GM19328 (cell line): ENCODE results near the gene DHRS2.

Experiments used
- ATAC-seq: cut with Tn5 transposase; IDR thresholded peaks from one replicate; pipeline ENCODE4 v1.9.1; 2021; ENCODE audit warnings: mild to moderate bottlenecking, moderate library complexity; ENCODE audit not compliant: unreplicated experiment

DHRS2 gene

DNA sequence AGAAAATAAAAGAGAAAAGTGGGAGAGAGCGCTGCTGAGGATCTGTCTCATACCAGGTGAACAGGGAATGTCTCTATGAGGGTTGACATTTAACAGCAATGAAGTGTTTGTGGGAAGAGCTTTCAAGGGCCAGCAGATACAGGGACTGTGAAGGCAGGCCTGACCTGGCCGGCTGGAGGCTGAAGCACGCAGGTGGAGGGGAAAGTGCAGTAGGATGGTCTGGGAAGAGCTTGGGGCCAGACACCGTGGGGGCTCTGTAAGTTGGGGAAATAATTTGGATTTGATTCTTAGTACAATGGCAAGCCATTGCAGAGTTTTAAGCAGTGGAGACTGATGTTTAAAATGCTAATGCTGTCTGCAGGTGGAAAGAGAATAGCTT is 23.8 kb upstream of the DHRS2 start:
- no peak for ATAC-seq

DNA sequence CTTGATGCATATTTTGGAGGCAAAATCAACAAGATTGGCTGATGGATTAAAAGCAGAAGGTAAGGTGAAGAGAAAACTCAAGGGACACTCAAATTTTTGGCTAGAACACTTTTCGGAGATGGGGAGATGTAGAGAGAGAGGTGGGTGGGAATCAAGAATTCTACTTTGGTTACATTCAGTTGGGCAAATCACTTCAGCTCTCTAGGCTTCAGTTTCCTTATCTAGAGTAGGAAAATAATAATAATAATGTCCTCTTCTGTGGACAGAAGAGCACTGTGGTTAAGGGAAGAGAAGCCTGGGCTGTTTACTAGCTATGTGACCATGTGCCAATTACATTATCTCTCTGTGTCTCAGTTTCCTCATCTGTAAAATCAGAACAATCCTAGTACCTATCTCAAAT is 23.4 kb upstream of the DHRS2 start:
- ATAC-seq, result no peak

DNA sequence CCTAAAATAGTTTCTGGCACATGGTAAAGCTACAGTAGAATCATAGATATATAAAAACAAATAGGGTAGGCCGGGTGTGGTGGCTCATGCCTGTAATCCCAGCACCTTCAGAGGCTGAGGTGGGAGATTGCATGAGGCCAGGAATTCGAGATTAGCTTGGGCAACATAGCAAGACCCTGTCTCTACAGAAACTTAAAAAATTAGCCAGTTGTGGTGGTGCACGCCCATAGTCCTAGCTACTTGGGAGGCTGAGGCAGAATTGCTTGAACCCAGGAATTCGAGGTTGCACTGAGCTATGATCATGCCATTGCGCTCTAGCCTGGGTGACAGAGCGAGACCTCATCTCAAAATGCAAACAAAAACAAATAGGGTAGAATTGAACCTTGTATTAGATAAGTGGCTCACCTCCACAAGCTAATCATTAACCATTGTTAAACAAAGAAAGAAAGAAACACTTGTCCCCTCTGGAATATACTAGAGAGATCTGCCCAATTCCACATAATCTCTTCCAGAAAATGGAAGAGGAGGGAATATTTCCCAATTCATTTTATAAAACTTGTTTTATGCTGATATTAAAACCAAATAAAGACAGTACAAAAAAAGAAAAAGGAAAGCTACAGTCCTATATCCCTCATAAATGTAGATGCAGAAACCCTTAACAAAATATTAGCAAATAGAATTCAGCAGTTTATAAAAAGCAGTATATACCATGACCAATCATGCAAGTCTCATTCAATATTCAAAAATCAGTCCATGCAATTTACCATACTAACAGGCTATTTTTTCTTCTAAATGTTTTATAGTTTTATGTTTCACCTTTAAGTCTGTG is 22.7 kb upstream of the DHRS2 start:
- ATAC-seq, result no peak

- ATAC-seq, result no peak
Observed at GRCh38 chr14:23614395-23614828, 21.8 kb upstream of the DHRS2 start.

DNA sequence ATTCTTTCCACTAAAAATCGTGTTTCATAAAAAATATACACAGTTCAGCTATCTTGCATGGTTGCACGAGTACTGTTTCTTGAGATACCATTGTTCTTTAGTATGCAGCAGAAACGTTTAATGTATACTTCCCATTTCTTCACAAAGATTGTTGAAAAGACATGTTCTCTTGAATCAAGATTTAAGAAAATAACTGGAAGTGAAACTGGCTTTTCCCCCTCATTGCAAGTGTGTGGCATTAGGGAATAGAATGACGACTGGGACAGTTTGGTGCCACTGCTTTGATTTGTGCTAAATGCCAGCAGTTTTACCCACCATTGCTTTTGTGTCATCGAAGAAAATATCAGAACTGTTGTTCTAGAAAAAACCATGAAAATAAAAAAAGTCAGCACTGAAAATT is 20.3 kb upstream of the DHRS2 start:
- no peak for ATAC-seq

DNA sequence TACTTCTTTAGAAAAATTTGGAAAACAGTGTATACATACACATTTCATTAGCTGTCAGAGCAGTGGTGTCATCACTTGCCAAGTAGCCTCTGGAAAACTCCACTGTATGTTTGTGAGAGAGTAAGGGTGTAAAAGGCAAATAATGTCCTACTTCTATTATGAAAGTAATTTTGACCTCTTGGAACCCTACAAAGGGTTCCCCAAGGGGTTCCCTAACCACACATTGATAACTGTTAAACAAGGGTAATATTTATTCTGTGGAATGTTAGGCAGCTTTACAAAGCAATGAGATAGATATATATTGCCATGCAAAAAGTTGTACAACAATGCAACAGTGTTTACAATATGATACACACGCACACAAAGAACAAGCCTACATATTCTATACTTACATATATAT is 18.6 kb upstream of the DHRS2 start:
- ATAC-seq, result no peak

DNA sequence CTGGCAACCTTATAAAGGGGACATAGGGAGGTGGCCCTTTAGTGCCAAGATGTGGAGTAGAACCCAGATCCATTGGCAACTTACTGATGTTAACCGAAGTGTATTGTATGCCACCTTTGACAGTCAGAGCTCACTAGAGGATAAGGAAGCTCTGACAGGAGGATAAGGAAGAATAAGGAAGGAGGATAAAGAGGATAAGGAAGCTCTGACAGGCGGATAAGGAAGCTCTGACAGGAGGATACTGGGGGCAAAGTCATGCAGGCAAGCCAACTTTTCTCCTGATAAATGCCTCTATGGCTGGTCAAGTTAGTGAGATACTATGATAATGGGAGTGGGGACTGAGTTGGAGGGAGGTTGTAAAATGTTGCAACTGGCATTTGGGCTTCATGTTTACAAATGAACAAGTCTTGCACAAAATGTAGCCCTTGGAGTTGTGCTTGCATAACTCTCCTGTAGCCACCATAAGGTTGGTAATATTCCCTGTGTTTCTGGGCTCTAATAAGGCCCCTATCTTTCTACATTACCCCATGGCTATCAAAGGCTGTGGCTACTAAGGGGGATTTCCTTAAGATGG is 17.7 kb upstream of the DHRS2 start:
- ATAC-seq, result no peak

- ATAC-seq, result no peak
Observed at GRCh38 chr14:23620177-23620702, 15.9 kb upstream of the DHRS2 start.

DNA sequence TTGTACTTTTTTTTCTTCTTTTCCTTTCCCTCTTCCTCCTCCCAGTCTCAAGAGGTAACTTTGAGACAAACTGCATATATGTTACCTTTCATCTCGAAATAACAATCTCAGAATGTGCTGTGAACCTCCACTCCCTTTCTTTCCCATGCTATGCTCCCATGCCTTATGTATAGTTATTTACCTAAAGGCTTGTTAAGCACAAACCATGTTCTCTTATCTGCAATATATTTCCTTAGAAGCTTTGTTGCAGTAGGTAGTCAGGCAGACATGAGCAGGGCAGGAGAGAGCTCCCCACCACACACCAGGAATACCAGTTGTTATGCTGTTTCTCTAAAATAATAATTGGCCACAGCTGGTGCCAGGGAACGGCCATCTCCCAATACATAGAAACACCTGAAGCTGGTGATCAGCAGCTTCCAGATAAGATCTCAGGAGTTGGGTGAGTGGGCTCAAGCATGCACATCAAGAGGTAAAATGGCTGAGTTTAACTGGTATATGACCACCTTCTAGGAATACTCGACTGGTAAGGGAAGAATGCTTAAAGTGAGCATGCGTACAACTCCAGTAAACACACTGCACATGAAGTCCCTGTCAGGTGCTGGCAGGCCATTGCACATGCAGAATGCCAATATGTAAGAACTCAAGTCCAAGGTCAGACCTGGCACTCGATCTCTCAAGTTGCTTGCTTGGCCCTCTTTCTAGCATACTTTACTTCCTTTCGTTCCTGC is 14.8 kb upstream of the DHRS2 start:
- no peak for ATAC-seq

- ATAC-seq, result no peak
Observed at GRCh38 chr14:23621932-23622730, 14.0 kb upstream of the DHRS2 start.

- no peak for ATAC-seq
Observed at GRCh38 chr14:23622990-23623389, 13.2 kb upstream of the DHRS2 start.

DNA sequence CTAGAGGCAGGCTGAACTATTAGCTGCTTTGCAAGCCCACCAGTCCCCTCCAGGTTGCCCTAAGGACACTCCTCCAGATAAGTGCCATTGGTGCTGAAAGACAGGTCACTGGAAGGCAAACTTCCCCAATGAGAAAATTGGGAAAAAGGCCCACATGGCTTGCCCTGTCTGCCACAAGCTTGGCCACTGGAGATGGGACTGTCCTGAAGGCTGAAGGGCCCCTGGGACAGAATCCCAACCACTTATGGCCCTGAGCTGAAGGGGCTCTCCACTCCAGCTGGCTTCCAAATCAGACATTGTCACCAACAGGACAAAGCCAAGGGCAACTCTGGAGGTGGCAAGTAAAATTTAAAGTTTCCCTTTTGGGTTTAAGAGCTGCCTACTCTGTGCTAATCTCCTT is 12.2 kb upstream of the DHRS2 start:
- no peak for ATAC-seq

- ATAC-seq, result no peak
Observed at GRCh38 chr14:23624830-23625404, 11.2 kb upstream of the DHRS2 start.

GRCh38 chr14:23626946-23627345 is 9.2 kb upstream of the DHRS2 start:
- ATAC-seq, result no peak

- ATAC-seq, result no peak
Observed at GRCh38 chr14:23627961-23628360, 8.2 kb upstream of the DHRS2 start.

GRCh38 chr14:23629204-23629603 is 7.0 kb upstream of the DHRS2 start:
- ATAC-seq, result no peak

DNA sequence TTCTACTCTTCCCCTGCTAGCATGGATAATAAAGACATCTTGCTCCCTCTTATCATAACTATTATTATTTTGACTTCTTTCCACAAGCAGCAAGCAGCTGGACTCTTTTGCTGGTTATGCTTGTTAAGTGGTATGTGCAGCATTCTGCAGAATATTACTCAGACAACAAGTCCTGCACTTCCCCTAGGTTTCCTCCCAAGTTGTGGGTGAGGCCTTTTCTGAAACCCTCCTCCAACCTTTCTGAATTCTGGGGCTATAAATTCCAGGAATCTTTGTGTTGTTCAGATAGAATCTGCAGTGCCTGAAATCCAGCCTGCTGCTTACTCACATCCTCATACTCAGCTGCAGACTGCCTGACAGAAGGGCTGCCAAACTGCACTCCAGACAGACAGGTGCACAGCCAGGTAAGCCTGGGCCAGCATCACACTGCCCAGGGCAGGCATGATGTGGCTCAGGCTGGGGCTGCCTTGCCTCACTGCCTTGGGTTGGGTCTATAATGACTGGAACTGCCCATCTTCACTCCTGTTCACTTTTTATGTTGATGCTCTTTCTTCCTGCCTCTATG is 6.2 kb upstream of the DHRS2 start:
- ATAC-seq, result no peak

- ATAC-seq, result no peak
Observed at GRCh38 chr14:23630687-23631086, 5.5 kb upstream of the DHRS2 start.

GRCh38 chr14:23631234-23631633 is 4.9 kb upstream of the DHRS2 start:
- no peak for ATAC-seq

DNA sequence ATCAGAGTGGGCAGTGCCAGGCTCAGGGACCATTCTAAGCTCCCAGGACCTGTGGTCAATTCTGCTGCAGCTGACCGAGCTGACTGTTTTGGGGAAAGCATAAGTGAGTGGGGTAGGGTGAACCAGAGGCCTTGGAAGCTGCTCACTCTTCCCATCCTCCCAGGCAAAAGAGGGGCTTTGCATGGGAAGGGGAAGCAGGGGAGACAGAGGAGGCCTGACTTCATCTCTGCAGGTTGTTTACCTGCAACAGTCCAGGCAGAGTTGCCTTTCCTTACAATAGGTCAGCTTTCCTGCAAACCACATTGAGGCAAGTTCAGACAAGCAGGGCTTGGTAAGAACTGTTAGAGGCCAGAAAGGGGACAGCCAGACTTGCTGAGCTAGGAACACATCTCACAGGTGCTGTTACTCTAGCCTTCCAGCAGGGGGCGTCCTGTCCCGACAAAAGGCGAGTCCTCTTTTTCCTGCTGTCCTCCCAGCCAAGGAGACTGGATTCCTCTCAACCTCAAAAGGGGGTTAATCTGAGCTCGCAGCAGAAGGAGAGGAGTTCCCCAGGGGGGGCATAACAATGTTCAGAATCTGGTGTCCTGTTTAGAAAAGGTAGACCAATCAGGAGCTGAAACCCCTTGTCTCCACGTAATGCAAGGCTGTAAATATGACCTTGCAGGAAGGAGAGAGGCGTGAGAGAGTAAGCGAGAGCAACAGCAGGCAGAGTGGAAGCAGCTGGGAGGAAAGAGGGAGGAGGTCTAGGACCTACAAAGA is 4.3 kb upstream of the DHRS2 start:
- ATAC-seq, result no peak
